ENCODE measurements around the gene TNFAIP8L1.

Gene TNFAIP8L1

GRCh38 chr19:4638828-4639530, at the start of gene TNFAIP8L1:
Gene TNFAIP8L1 (plus strand): TSS chr19:4639516. CDS start chr19:4651870, 12,354 bp downstream.
- TF ChIP-seq CTCF (IDR thresholded peaks at IDR 0.05; ENCODE audit: control insufficient read depth, extremely low read depth, insufficient read depth): no peak
- H3K4me3 ChIP-seq (ENCODE audit: low read depth, low read length): peak within 1 kb of the TSS; percentile 62
- DNase-seq (ENCODE audit: low read depth): peak; percentile 48

DNA sequence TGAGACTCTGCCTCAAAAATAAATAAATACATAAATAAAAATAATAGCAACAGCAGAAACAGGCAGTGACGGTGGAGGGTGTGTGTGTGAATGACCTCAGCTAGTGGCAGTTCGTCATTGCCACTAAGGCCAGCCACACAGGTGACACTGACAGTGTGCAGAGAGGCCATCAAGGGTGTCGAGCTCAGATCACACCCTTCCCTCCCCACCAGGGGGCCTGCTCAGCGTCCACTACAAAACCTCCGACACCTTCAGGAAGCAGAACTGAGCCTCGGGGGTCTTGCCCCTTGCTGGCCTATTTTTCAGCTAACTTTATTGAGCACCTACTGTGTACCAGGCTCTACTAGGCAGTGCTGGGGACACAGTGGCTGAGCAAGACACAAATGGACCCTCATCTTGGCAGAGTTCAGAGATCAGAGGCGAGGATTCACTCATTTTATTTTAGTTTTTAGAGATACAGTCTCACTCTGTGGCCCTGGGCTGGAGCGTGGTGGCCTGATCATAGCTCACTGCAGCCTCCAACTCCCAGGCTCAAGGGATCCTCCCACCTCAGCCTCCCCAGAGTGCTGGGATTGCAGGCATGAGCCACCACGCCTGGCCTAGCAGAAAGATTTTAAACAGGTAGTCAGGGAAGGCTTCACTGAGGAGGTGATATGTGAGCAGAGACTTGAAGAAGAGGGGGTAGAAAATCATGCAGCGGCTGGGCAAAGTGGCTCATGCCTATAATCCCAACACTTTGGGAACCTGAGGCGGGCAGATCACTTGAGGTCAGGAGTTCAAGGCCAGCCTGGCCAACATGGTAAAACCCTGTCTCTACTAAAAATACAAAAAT, 49.5 kb upstream of the TNFAIP8L1 start:
- no peak for DNase-seq (ENCODE audit: low read depth)
- TF ChIP-seq CTCF (IDR thresholded peaks at IDR 0.05; ENCODE audit: control insufficient read depth, extremely low read depth, insufficient read depth): peak; percentile 27; the same call in 1 of the 2 replicates
- H3K4me3 ChIP-seq (ENCODE audit: low read depth, low read length): no peak overlapping the region

- no peak for DNase-seq (ENCODE audit: low read depth)
- no peak for TF ChIP-seq CTCF (IDR thresholded peaks at IDR 0.05; ENCODE audit: control insufficient read depth, extremely low read depth, insufficient read depth)
- no peak overlapping the region for H3K4me3 ChIP-seq (ENCODE audit: low read depth, low read length)
Observed at GRCh38 chr19:4590559-4590958, 48.8 kb upstream of the TNFAIP8L1 start.

DNA sequence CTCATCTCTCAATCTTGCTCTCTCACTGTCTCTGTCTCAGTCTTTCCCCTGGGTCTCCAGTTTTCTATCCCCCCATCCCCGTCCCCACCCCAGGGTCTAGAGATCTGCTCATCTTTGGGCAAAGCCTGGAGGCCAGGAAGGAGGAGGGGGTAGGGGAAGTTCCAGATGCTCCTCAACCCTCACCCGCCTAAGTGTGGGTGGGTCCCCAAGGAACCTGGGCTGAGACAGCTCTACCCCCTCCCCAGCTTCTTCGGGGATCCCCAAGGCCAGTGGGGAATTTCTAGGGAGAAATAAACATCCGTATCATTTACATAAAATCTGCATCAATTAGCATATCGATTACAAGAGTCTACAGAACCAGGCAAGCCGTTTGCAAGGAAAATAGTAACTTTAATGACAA, 48.0 kb upstream of the TNFAIP8L1 start:
- H3K4me3 ChIP-seq (ENCODE audit: low read depth, low read length): no peak overlapping the region
- no peak for TF ChIP-seq CTCF (IDR thresholded peaks at IDR 0.05; ENCODE audit: control insufficient read depth, extremely low read depth, insufficient read depth)

DNA sequence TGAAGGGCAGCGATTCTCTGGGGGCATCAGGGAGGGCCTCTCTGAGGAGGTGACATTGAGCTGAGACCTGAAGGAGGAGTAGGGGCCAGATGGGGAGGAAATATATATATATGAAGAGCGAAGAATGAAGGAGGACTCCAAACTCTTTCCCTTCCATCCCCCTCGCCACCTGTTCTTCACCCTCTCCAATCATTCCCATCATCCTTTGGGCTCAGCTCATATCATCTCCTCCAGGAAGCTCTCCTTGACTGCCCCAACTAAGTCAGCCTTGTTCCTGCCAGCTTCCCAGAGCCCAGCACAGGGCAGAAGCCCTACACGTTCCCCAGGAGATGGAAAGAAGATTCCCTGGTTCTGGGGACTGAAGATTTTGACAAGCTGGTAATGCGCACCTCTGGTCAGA, 46.9 kb upstream of the TNFAIP8L1 start:
- no peak for DNase-seq (ENCODE audit: low read depth)
- TF ChIP-seq CTCF (IDR thresholded peaks at IDR 0.05; ENCODE audit: control insufficient read depth, extremely low read depth, insufficient read depth): no peak
- H3K4me3 ChIP-seq (ENCODE audit: low read depth, low read length): no peak overlapping the region

More for the DNA sequence above, 48.0 kb upstream of the TNFAIP8L1 start:
- DNase-seq (ENCODE audit: low read depth): no peak

DNA sequence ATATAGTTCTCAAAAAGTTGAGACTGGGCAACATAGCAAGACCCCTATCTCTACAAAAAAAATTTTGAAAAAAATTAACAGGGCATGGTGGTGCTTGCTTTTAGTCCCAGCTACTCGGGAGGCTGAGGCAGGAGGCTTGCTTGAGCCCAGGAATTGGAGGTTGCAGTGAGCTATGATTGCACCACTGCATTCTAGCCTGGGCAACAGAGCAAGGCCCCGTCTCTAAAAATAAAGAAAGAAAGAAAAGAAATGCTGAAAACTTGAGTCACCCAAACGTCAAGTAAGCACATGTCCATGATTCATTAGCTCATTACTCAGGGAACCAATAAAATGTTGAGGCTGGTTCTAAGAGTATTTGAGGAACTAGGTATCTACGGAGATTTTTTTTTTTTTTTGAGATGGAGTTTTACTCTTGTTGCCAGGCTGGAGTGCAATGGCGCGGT, 45.9 kb upstream of the TNFAIP8L1 start:
- DNase-seq (ENCODE audit: low read depth): no peak
- no peak for TF ChIP-seq CTCF (IDR thresholded peaks at IDR 0.05; ENCODE audit: control insufficient read depth, extremely low read depth, insufficient read depth)
- no peak overlapping the region for H3K4me3 ChIP-seq (ENCODE audit: low read depth, low read length)

Measured in LNCaP clone FGC (cell line).